ENCODE measurements around the gene LHFPL3.

Gene LHFPL3

DNA sequence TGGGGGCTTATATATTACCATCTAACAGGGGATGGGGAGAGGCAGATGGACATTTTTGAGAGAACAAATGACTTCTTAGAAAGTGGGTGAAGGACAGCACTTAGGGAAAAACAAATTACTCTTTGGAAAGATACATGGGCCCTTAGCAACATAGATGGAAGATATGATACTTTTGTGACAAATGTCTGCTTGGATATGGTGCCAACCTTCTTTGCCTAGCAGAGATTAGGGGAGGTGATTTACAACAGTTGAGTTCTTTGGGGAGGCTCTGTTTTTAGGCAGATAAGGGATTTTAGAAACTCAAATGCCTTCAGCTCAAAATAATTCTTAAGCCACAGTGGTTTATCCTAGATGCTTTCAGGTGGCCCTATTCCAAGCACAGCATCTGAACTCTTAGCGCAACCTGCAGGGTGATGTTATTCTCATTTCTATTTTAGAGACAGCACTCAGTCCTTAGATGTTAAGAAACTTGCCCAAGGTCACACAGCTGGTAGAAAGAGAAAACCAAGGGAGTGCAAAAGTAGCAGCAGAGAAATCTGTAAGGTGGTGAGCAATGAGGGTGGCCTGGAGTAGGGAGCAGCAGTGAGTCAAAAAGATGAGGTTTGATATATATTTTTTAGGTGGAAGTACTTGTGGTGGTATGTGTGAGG is 610.5 kb downstream of the LHFPL3 start:
- TF ChIP-seq, protein P1, sequence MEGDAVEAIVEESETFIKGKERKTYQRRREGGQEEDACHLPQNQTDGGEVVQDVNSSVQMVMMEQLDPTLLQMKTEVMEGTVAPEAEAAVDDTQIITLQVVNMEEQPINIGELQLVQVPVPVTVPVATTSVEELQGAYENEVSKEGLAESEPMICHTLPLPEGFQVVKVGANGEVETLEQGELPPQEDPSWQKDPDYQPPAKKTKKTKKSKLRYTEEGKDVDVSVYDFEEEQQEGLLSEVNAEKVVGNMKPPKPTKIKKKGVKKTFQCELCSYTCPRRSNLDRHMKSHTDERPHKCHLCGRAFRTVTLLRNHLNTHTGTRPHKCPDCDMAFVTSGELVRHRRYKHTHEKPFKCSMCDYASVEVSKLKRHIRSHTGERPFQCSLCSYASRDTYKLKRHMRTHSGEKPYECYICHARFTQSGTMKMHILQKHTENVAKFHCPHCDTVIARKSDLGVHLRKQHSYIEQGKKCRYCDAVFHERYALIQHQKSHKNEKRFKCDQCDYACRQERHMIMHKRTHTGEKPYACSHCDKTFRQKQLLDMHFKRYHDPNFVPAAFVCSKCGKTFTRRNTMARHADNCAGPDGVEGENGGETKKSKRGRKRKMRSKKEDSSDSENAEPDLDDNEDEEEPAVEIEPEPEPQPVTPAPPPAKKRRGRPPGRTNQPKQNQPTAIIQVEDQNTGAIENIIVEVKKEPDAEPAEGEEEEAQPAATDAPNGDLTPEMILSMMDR (conservative IDR thresholded peaks at IDR 0.05; ENCODE audit: low read depth, low read length): no peak

DNA sequence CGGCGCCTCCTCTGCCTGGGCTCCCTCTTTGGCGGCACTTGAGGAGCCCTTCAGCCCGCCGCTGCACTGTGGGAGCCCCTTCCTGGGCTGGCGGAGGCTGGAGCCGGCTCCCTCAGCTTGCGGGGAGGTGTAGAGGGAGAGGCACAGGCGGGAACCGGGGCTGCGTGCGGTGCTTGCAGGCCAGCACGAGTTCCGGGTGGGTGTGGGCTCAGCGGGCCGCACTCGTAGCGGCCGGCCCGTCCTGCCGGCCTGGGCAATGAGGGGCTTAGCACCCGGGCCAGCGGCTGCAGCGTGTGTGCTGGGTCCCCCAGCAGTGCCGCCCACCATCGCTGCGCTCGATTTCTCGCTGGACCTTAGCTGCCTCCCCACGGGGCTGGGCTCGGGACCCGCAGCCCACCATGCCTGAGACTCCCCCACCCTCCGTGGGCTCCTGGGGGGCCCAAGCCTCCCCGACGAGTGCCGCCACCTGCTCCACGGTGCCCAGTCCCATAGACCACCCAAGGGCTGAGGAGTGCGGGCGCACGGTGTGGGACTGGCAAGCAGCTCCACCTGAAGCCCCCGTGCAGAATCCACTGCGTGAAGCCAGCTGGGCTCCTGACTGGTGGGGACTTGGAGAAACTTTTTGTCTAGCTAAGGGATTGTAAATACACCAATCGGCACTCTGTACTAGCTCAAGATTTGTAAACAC is 611.8 kb downstream of the LHFPL3 start:
- DNase-seq (ENCODE audit: low read depth): no peak
- TF ChIP-seq, protein P1 (conservative IDR thresholded peaks at IDR 0.05; ENCODE audit: low read depth, low read length): no peak
- H3K4me3 ChIP-seq (ENCODE audit: low read depth, low read length): no peak overlapping the region

More for the DNA sequence above, 610.5 kb downstream of the LHFPL3 start:
- DNase-seq (ENCODE audit: low read depth): peak; percentile 7
- H3K4me3 ChIP-seq (ENCODE audit: low read depth, low read length): no peak overlapping the region

DNA sequence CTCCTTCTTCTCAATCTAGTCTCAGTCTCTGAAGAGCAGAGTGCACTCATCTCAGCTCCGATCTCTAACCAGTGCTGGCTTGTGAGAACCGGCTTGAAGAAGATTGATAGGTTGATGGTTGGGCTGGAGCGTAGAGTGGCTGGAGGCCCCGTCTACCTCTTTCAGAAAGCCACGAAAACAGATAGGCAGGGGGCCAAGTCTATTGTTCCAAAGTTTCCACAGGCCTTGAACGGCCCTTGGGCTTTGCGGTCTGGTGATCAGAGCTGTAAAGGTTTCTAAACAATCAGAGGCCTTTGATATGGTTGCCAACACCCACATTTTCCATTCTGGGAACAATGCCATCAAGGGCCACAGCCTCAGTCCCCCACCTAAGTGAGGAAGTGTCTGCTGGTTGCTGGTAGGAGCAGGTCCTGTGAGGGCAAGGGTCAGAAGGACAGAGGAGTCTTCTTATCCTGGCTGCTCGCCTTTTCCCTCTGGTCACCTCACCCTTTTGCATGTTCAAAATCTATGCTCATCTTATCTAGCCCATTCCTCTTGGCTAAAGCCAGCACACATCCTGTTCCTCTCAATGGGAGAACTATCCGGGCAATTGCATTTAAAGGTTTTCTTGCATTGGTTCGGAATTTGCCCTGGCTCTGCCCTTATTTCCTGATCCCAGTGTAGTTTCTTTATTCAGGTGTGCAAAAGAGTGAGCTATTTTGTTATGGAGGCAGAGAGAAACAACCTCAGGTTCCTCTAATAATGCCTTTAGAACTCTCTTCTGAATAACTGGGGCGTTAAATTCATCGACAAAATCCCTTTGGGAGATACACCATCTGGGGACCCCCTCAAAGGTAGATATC is 615.3 kb downstream of the LHFPL3 start:
- H3K4me3 ChIP-seq (ENCODE audit: low read depth, low read length): no peak overlapping the region
- TF ChIP-seq, protein P1 (conservative IDR thresholded peaks at IDR 0.05; ENCODE audit: low read depth, low read length): no peak
- peak; percentile 38 for DNase-seq (ENCODE audit: low read depth)

DNA sequence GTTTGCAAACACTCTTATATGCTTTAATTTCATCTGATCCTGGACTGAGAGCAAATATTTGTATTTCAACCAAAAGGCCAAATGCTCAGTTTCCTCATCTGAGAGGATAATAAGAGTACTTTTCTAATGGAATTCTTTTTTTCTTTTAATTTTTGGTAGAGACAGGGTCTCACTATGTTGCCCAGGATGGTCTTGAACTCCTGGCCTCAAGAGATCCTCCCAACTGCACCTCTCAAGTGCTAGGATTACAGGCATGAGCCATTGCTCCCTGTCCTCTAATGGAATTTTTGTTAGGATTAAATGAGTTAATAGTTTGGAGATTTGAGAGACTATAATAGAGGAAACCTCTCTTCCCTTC is 617.2 kb downstream of the LHFPL3 start:
- no peak overlapping the region for H3K4me3 ChIP-seq (ENCODE audit: low read depth, low read length)
- DNase-seq (ENCODE audit: low read depth): no peak
- TF ChIP-seq, protein P1 (conservative IDR thresholded peaks at IDR 0.05; ENCODE audit: low read depth, low read length): no peak

DNA sequence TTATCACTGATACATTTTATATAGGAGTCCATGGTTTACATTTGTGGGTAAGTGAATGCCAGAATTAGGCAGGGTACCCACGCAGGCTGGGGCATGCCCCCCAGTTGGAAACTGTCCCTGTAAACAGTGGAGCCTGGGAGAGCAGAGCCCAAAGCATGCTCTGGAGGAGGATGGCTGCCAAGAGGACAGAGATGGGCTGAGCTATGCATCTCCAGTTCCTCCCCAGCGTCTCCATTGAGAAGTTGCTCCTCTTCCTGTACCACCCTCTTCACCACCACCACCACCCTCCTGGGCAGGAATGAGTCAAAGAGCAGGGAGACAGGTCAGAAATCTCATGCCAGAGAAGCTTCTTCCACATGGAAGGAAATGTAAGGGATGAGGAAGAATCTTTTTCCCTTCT is 617.9 kb downstream of the LHFPL3 start:
- TF ChIP-seq, protein P1 (conservative IDR thresholded peaks at IDR 0.05; ENCODE audit: low read depth, low read length): no peak
- DNase-seq (ENCODE audit: low read depth): no peak
- H3K4me3 ChIP-seq (ENCODE audit: low read depth, low read length): no peak overlapping the region

DNA sequence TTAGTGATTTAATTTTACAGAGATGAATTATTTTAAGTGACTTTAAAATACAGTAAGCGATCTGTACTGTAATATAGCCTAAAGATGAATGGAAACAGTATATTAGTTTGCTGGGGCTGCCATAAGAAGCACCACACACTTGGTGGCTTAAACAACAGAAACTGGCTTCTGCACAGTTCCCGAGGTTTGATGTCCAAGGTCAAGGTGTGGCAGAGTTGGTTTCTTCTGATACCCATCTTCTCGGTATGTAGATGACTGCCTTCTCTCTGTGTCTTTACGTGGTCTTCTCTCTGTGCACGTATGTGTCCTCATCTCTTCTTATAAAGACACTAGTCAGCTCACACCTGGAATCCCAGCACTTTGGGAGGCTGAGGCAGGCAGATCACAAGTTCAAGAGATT is 621.6 kb downstream of the LHFPL3 start:
- no peak for DNase-seq (ENCODE audit: low read depth)
- no peak overlapping the region for H3K4me3 ChIP-seq (ENCODE audit: low read depth, low read length)
- TF ChIP-seq, protein P1 (conservative IDR thresholded peaks at IDR 0.05; ENCODE audit: low read depth, low read length): no peak
